HG02642 (cell line): ENCODE measurements around the gene RNF212.
"Not testable (repeated sequence)": the region's sequence is repeated elsewhere in the genome, so short reads cannot be mapped to it uniquely, and the experiment has no call there.

Experiments
- ATAC-seq: cut with Tn5 transposase; IDR thresholded peaks from one replicate; pipeline ENCODE4 v1.9.1; 2021; ENCODE audit warnings: mild to moderate bottlenecking; ENCODE audit not compliant: unreplicated experiment, poor library complexity

The RNF212 gene, protein sequence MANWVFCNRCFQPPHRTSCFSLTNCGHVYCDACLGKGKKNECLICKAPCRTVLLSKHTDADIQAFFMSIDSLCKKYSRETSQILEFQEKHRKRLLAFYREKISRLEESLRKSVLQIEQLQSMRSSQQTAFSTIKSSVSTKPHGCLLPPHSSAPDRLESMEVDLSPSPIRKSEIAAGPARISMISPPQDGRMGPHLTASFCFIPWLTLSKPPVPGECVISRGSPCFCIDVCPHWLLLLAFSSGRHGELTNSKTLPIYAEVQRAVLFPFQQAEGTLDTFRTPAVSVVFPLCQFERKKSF

DNA sequence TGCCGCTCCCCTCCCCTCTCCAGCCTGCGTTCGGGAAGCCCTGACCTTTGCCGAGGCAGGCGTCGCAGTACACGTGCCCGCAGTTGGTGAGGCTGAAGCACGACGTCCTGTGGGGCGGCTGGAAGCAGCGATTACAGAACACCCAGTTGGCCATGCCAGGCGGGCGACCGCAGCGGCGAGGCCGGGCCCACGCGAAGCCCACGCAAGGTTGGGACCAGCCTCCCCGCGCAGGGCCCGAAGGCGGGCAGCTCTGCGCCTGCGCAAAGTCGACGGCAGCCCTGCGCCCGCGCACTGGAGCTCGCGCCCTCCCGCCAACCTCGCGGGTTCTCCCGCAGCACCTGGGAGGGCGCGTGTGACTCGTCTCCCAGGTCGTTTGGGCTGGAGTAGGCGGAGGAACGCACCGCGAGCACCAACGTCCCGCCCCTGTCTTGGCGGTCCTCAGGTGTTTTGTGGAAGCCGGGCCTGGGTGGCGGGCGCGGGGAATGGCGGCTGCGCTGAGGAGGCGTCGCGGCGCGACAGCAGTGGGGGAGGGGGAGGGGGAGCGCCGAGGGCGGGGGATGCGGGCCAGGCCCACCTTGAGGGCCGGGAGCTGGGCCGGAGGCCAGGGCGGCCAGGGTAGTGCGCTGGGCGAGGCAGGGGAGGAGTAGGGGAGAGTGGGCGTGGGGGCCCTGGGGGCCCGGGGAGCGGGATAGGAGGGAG is at the start of gene RNF212:
Gene RNF212, minus strand, starts transcription at position 254 of the 699 bp plus-strand sequence. Its CDS starts 100 bp downstream, at position 154.
- no peak for ATAC-seq

- ATAC-seq = no peak
These were observed 47.0 kb upstream of the RNF212 start for GRCh38 chr4:1160351-1160750.

- ATAC-seq = no peak
These were observed 42.7 kb upstream of the RNF212 start for GRCh38 chr4:1156069-1156468.

DNA sequence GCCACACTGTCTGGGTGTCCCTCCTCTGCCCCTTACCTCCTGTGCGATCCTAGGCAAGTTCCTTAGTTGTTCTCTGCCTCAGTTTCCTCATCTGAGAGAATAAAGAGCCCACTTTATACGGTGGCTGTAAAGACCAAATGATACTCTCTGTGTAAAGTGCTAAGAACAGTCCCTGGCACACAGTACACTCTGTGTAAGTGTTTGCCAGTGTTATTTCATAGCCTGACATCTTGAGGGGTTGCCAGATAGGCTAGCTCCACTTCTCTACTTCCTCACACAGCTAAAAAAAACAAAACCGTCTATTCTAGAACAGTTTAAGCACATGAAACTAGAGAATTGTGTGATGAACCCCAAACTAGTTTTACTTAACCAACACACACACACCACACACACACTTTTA is 42.0 kb upstream of the RNF212 start:
- no peak for ATAC-seq

GRCh38 chr4:1154523-1155182 is 41.3 kb upstream of the RNF212 start:
- ATAC-seq = no peak

DNA sequence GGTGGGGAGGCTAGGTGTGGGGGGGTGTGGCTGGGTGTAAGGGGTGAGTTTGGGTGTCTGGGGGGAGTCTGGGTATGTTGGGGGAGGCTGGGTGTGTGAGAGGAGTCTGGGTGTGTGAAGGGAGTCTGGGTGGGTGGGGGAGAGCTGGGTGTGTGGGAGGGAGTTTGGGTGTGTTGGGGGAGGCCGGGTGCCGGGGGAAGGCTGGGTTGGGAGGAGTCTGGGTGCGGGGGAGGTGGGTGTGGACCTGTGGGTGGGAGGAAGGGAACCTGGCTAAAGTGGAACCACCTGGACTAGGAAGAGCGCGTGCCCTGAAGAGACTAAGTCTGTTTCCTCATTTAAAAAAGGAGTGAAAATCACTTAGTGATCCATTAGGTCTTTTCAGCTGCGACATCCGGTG is 40.8 kb upstream of the RNF212 start:
- ATAC-seq = no peak

- ATAC-seq = no peak
These were observed 40.3 kb upstream of the RNF212 start for GRCh38 chr4:1153567-1154090.

- no peak for ATAC-seq
These were observed 38.9 kb upstream of the RNF212 start for GRCh38 chr4:1152290-1152689.

GRCh38 chr4:1151541-1151940 is 38.2 kb upstream of the RNF212 start:
- ATAC-seq = no peak

- no peak for ATAC-seq
These were observed 37.5 kb upstream of the RNF212 start for GRCh38 chr4:1150875-1151274.

DNA sequence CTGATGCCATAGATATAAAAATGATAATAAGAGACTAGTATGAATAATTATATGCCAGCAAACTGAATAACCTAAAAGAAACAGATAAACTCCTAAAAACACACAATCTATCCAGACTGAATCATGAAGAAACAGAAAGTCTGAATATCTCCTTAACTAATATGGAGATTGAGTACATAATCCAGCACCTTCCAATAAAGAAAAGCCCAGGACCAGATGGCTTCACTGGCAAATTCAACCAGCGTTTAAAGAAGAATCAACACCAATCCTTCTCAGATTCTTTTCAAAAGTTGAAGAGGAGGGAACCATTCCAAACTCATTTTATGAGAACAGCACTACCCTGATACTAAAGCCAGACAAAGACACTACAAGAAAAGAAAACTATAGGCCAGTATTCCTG is 26.5 kb upstream of the RNF212 start:
- no peak for ATAC-seq

DNA sequence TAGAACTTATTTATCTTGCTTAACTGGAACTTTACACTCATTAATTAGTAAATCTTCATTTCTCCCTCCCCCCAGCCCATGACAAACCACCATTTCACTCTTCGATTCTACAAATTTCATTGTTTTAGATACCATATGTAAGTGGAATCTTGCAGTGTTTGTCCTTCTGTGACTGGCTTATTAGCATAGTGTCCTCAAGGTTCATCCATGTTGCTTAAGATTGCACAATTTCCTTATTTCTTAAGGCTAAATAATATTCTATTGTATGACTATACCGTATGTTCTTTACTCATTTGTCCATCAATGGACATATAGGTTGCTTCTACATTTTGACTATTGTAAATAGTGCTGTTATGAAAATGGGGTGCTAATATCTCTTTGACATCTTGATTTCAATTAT is 24.5 kb upstream of the RNF212 start:
- ATAC-seq = no peak

DNA sequence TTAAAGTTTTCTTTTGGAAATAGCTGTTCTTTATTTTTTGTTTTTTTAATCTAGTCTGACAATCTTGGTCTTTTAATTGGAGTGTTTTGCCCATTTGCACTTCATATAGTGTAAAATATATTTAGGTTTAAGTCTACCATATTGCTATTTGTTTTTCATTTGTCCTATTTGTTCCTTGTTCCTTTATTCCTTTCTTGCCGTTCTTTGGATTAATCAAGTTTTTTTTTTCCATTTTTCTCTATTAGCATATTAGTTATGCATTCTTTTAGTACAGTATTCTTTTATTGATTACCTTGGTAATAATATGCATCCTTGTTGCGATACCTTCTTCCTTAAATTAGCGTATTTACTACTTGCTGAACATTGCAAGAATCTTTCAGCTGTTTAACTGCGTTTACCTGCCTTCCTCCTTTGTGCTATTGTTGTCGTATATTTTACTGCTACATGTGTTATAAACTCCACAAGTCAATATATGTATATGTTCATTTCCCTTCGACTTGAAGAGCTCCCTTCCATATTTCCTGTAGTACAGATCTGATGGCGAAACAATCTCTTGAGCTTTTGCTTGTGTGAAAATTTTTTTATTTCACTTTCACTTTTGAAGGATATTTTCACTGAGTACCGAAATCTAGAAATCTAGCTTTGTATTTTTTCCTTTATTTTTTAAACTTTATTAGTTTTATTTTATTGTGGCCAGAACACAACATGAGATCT is 23.9 kb upstream of the RNF212 start:
- ATAC-seq = no peak

DNA sequence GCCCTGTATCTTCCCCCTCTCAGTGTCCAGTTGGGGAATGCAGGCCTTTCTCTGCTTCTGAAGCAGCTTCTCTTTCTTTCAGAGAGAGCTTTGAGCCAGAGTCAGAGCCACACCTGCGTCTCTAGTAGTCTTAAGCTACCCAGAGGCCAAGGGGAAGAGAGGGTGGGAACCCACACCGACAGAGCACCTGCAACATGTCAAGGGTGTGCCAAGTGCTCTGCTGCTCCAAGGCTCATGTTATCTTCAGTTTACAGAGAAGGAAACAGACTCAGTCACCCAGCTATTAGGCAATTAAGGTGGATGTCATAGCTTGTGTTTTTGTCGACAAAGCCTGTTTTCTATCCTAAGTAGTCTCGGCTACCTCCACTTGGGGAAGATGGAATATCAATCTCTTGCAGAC is 22.7 kb upstream of the RNF212 start:
- ATAC-seq = no peak

- no peak for ATAC-seq
These were observed 19.7 kb upstream of the RNF212 start for GRCh38 chr4:1133033-1133432.

DNA sequence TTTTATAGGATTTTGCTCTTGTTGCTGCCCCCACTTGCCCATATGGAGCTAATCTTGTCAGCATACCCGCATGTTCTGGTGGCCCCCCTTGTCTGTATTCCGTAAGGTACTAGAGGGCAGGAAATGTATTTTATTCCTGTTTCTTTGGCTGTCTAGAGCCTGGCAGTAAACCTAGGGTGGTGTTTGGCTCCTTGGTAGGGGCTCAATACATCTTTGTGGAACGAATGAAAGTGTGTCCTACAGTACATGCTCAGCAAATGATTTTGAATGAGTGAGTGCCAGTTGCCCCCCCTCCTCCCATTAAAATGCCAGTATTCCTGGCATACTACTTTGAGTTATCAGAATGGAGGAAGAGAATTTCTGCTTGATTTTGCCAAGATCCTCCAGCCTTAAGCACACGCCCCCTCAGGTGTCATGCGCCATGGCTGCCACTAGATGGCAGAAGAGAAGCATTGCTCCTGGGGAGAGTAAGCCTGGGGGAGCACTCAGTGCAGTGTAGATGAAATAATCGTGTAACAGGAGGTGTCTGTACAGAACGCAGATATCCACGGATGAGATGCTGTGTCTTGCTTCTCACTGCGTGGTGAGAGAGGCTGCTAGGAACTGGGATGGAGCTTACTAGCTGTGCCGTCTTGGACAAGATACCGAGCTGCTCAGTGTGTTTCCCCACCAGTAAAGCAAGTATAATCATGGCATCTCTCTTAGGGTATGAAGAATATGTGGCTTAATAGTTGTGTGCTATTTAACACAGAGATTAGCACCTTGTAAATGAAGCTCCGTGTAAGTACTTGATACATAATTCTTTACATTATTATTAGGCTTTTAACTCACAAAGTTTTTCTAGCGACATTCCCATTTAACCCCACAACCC is 17.2 kb upstream of the RNF212 start:
- ATAC-seq = no peak

DNA sequence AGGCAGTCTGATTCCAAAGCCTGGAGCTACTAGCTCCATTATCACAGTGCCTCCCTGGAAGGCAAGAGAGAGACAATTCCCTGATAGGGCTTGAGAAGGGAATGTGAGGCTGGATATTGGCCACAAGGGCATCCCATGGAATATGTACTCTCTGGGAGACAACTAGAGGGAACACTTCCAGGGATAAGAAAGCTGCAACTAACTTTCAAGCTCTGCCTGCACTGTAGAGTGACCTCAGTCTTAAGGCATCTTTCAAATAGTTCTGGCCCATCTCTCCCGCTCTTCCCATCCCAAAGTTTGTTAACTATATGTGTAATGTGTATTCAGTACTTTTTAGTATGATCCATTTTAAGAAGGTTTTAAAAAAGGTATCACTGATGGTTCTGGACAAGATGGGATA is 13.1 kb upstream of the RNF212 start:
- no peak for ATAC-seq

DNA sequence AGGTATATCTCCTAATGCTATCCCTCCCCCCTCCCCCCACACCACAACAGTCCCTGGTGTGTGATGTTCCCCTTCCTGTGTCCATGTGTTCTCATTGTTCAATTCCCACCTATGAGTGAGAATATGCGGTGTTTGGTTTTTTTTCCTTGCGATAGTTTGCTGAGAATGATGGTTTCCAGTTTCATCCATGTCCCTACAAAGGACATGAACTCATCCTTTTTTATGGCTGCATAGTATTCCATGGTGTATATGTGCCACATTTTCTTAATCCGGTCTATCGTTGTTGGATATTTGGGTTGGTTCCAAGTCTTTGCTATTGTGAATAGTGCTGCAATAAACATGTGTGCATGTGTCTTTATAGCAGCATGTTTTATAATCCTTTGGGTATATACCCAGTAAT is 12.1 kb upstream of the RNF212 start:
- not testable (repeated sequence) for ATAC-seq

DNA sequence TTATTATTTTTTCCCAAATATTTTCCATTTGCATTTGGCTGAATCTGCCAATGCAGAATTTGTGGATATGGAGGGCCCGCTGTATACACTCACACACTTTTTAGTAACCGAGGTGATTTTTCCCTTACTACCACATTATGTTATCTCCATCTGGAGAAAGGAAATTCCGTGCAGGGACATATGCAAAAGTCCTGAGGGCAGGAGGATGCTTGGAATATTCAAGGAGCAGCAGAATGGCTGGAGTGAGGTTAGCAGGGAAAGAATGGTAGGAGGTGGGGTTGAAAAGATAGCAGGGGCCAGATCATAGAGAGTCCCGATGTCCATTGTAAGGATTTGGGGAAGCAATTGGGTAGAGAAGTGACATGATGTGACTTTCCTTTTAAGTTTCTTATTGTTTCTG is 11.5 kb upstream of the RNF212 start:
- no peak for ATAC-seq

DNA sequence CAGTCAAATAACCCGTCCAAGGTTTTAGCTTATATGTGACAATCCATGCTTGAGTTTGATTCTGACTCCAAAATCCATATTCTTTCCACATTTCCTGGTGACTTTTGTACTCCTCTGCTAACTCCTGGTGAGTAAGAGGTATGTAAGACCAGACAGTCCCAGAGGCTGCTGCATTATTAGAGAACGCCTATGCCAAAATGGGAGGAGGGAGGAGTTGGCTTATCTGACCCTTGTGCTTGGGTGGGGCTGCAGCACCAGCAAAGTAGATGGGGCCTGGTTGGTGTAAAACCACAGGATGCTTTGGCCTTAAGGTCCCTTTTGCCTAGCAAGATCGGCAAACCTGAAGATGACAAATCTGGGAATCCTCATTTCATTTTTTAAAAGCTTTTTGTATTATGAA is 9.1 kb upstream of the RNF212 start:
- no peak for ATAC-seq
